Nephron (organoid): ENCODE measurements around the gene HLA-F.

Experiments used
- H3K27ac Mint-ChIP-seq, 3 experiments: 2 replicates each; pipeline ENCODE4 v1.8.0; 2020; ENCODE audit warnings: mixed read lengths in 3 of 3, mild to moderate bottlenecking in 2 of 3, moderate library complexity in 1 of 3
- H3K27me3 Mint-ChIP-seq: 2 replicates; pipeline ENCODE4 v1.8.0; 2021; ENCODE audit warnings: low read depth, mild to moderate bottlenecking, moderate library complexity, mixed read lengths
- H3K36me3 Mint-ChIP-seq: 2 replicates; pipeline ENCODE4 v1.8.0; 2020; ENCODE audit warnings: low read depth, mixed read lengths
- H3K4me1 Mint-ChIP-seq: 2 replicates; pipeline ENCODE4 v1.8.0; 2020; ENCODE audit warnings: mixed read lengths
- H3K4me3 Mint-ChIP-seq, 3 experiments: 2 replicates each; pipeline ENCODE4 v1.8.0; 2020; ENCODE audit warnings: mild to moderate bottlenecking in 3 of 3, mixed read lengths in 3 of 3, moderate library complexity in 2 of 3
- H3K9me3 Mint-ChIP-seq: 2 replicates; pipeline ENCODE4 v1.8.0; 2020; ENCODE audit warnings: mixed read lengths
- TF ChIP-seq, protein P1 (sequence below), 3 experiments: fragments of 200-600 bp; sonication (generic); IDR thresholded peaks; one replicate each; pipeline ENCODE4 v1.5.0; 2021; ENCODE audit warnings: antibody characterized with exemption in 3 of 3; ENCODE audit not compliant: unreplicated experiment in 3 of 3

HLA-F gene

DNA sequence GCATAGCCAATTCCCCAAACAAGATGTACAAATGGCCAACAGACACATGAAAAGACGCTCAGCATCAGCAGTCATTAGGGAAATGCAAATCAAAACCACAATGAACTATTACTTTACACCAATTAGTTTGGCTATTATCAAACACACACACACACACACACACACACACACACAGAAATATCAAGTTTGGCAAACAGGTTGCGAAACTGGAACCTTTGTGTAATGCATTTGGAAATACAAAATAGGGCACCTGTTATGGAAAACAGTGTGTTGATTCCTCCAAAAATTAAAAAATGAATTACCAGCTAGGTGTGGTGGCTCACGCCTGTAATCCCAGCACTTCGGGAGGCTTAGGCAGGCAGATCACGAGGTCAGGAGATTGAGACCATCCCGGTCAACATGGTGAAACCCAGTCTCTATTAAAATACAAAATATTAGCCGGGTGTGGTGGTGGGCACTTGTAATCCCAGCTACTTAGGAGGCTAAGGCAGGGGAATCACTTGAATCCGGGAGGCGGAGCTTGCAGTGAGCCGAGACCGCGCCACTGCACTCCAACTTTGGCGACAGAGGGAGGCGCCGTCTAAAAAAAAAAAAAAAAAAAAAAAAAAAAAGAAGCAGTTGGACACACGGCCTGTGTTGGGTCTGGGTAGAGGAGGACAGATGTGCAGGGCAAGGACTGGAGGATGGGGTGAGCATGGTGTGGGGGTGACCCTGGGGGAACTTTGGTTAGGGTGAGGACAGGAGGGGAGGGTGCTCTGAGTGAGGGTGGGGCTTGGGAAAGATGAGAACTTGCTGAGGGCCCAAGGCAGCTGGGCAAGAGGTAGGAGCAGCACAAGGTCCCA is 23.8 kb downstream of the HLA-F start:
- Mint-ChIP-seq H3K27me3 (peaks cover 72% of the 10 kb centered on the region), H3K4me3 (peak overlapping the region; percentile 41 to 95 (median 50)), H3K27ac (no peak overlapping the region), H3K9me3 (peaks cover 4% of the 10 kb centered on the region), H3K36me3 (no peaks in the 10 kb centered on the region), H3K4me1 (peaks cover 10% of the 10 kb centered on the region)
- TF ChIP-seq, protein P1, sequence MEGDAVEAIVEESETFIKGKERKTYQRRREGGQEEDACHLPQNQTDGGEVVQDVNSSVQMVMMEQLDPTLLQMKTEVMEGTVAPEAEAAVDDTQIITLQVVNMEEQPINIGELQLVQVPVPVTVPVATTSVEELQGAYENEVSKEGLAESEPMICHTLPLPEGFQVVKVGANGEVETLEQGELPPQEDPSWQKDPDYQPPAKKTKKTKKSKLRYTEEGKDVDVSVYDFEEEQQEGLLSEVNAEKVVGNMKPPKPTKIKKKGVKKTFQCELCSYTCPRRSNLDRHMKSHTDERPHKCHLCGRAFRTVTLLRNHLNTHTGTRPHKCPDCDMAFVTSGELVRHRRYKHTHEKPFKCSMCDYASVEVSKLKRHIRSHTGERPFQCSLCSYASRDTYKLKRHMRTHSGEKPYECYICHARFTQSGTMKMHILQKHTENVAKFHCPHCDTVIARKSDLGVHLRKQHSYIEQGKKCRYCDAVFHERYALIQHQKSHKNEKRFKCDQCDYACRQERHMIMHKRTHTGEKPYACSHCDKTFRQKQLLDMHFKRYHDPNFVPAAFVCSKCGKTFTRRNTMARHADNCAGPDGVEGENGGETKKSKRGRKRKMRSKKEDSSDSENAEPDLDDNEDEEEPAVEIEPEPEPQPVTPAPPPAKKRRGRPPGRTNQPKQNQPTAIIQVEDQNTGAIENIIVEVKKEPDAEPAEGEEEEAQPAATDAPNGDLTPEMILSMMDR (IDR thresholded peaks at IDR 0.05; ENCODE audit: unreplicated experiment in 3 of 3): no peak

DNA sequence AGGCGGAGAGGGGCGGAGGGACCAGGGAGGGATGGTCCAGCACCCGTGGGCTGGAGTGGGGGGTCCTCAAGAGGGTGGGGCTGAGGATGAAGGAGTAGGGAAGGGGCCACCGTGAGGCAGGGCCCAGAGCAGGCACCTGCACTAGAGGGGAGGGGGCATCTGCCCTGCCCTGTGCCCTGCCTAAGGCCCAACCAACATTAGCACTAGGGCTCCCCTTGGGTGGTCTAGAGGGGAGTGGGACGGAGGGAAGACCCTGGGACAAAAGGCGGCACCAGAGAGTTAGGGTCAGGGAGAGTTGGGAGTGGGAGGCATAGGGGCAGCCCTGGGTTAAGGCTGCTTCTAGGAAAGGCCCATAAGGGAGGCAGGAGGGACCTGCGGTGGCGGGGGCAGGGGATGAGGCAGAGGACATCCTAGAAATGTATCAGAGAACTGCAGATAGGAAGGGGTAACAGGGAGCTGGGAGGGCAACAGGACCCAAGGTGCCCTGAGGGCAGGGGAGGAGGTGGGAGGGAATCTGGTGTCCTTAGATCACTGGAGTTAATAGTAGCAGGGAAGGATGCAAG is 24.5 kb downstream of the HLA-F start:
- Mint-ChIP-seq H3K36me3 (no peaks in the 10 kb centered on the region), H3K9me3 (peaks cover 4% of the 10 kb centered on the region), H3K27me3 (peaks cover 77% of the 10 kb centered on the region), H3K4me1 (peaks cover 10% of the 10 kb centered on the region), H3K4me3 (peak overlapping the region; percentile 90 to 95 (median 92)), H3K27ac (no peak overlapping the region)
- TF ChIP-seq, protein P1 (IDR thresholded peaks at IDR 0.05; ENCODE audit: unreplicated experiment in 3 of 3): no peak

DNA sequence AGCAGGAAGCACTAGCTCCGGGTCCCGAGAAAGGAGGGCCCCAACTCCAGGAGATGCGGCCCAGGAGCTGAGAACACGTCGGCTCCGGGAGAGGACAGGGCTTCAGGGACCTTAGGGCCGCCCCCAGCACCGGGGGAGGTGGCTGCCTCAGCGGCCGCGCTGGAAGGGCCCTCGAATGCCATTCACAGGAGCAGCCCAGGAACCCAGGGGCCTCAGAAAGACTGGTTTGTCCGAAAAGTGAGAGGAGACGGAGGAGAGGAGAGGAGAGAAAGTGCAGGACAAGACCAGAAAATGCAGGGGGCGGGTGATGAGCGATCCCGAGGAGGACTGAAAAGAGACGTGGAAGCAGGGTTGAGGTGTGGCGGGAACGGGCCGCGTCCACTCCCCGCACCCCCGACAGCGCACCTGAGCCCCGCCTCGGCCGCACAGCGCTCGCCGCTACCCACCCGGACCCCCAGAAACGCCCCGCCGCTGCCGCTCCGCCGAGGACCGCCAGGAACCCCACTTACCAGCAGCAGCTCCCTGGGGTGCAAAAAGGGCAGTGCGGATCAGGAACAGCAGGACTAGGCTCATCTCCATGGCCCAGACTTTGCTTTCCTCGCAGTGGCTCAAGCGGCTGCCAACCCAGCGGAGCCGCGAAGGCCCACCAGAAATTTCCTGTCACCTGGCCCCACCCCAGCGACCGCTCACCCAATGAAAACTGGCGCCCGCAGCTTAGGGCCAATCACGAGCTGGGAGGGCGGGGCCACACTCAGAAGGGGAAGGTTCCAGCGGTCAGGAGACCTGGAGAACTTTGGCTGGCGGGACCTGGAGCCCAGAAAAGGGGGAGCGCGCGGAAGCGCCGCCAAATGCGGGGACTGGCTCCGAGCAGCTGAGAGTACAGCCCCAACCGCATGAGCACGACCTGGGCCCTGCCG is 25.4 kb downstream of the HLA-F start:
- peaks cover 4% of the 10 kb centered on the region for H3K9me3 Mint-ChIP-seq
- H3K27me3 Mint-ChIP-seq: peaks cover 82% of the 10 kb centered on the region
- peak overlapping the region; percentile 90 to 95 (median 92) for H3K4me3 Mint-ChIP-seq
- peaks cover 10% of the 10 kb centered on the region for H3K4me1 Mint-ChIP-seq
- TF ChIP-seq, protein P1 (IDR thresholded peaks at IDR 0.05; ENCODE audit: unreplicated experiment in 3 of 3): no peak
- no peak overlapping the region for H3K27ac Mint-ChIP-seq
- no peaks in the 10 kb centered on the region for H3K36me3 Mint-ChIP-seq

DNA sequence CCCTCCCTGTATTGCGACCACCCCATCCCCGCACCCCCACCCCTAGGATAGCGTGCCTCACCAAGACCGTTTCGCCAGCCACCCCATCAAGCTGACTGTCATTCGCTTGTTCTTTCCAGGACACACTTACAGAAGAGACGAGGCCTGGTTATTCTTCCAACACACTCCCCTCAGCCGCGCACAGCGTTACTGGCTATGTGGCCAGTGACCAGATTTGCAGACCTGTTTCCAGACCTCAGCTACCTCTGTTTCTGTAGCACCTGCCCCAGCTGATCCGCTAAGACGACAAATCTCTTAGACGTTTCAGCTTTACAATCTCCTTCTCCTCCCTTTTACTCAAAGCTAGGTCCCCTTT is 26.1 kb downstream of the HLA-F start:
- H3K4me1 Mint-ChIP-seq: peaks cover 10% of the 10 kb centered on the region
- H3K27ac Mint-ChIP-seq: no peak overlapping the region
- TF ChIP-seq, protein P1 (IDR thresholded peaks at IDR 0.05; ENCODE audit: unreplicated experiment in 3 of 3): no peak
- peak overlapping the region; percentile 90 to 95 (median 92) for H3K4me3 Mint-ChIP-seq
- H3K9me3 Mint-ChIP-seq: peaks cover 4% of the 10 kb centered on the region
- H3K36me3 Mint-ChIP-seq: no peaks in the 10 kb centered on the region
- H3K27me3 Mint-ChIP-seq: peaks cover 82% of the 10 kb centered on the region

DNA sequence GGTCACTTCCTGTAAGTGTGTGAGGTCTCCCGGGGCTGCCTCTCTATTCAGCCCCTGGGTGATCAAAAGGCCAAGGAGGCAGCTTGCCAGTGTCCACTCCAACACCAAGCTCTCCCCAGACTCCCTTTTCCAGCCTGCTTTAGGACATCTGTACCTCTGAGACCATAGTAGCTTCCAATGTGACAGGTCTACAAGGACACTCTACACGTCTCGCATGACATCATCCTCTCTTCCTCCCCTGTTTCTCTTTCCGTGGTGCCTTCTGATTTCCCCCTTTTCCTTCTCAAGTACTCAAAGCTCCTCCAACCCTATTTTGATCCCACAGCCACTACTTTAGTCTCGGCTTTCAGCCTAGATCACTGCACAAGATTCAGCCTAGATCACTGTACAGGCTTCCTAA is 26.4 kb downstream of the HLA-F start:
- Mint-ChIP-seq H3K27me3 (peaks cover 82% of the 10 kb centered on the region), H3K36me3 (no peaks in the 10 kb centered on the region), H3K4me3 (peak overlapping the region; percentile 90 to 95 (median 92)), H3K27ac (no peak overlapping the region), H3K4me1 (peaks cover 10% of the 10 kb centered on the region), H3K9me3 (peaks cover 4% of the 10 kb centered on the region)
- TF ChIP-seq, protein P1 (IDR thresholded peaks at IDR 0.05; ENCODE audit: unreplicated experiment in 3 of 3): no peak
